ENCODE data around the gene PDCD4.

PDCD4 gene

DNA sequence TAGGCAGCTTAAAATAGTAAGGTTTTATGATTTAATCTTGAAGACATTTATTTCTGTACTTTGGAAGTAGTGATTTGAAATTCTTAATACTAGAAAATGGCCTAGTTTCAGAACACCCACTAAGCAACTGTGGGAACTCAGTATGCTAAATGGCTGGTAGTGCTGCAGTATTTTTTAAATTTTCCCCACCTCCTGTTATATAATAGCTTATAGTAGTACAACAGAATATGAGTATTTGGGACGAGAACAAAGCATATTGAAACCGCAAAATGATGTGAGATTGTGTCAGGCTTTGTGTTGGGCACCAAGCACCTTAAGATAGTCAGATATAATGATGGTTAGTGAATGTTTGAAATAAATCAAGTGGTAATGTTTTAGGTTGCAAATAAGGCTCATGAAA, 55.7 kb downstream of the PDCD4 start:
- DNase-seq, result no peak

DNA sequence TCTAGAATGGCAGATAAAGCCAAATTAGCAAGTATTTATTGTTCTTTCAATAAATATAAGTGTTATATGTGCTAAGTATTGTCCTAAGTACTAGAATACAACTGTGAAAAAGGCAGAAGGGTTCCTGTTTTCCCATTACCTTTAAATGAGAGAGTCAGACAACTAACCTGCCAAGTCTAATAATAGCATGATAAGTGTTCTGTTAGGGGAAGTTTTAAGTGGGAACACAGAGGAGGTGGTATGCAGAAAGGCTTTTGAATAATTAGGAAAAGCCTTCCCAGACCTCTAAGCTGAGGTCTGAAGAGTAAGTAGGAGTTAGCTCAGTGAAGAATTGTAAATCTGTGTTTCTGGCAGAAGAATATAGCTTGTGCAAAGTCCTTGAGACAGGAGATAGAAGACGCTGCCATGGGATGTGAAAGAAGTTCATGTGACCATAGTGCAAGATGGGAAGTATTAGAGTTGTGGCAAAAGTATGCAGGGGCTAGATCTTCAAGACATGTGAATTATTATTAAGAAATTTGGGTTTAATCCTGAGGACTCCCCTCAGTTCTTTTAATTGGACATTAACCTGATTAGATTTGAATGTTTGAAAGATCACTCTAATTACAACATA, 60.1 kb downstream of the PDCD4 start:
- DNase-seq, result no peak

DNA sequence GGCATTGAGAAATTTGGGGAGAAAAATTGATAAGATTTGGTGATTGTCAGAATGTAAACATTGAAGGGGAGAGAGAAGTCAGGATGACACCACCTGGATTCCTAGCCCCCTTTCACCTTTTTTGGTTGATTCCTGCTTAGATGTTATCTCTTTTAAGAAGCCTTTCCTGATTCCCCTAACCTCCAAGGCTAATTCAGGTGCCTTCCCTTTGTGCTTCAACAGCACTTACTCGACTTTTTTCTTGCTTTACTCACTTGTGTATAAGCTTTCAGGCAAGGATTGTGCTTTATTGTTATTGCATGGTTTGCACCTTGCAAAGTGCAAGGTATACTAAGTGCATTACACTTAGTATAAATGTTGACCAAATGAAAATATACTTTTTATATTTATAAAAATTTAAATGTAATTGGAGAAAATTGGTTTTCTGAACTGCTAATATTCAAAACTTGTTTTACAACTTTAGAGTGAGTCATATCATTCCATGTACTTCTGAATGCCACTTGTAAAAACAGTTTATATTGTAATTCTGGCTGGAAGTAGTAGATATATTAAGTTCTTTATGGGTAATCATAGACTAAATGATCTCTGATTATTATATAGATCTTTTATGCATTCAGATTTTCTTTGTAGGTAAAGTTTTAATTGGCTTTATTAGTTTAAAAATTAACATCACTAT, 60.9 kb downstream of the PDCD4 start:
- no peak for DNase-seq

DNA sequence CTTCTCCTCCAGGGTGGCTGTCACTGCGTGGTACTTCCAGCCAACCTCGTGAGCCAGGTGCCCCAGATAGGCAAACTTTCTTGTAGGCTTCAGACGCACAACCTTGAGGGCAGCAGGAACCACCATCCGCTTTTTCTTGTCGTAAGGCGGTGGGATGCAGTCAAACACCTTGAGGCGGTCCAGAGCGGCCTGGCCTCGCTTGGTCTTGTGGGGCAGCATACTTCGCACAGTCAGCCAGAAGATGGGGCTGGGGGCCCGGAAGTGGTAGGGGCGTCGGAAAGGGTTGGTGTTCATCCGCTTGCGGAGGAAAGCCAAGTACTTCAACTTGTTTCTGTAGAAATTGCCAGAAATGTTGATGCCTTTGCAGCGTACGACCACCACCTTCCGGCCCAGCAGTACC, 65.0 kb downstream of the PDCD4 start:
- no peak for DNase-seq

DNA sequence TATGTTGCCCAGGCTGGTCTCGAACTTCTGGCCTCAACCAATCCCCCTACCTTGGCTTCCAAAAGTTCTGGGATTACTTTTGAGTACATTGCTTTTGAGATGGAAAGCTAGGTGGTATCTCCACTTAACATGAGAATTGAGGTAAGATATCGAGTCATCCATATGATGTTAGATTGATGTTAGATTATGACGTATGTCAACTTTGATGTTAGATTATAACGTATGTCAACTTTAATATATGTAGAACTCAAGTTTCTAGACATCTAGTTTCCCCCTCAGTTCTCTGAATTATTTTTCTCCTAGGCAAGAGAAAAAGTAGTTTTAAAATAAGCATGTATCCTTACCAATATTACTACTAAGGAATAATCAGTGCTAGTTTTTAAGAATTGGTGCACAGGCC, 67.7 kb downstream of the PDCD4 start:
- no peak for DNase-seq

DNA sequence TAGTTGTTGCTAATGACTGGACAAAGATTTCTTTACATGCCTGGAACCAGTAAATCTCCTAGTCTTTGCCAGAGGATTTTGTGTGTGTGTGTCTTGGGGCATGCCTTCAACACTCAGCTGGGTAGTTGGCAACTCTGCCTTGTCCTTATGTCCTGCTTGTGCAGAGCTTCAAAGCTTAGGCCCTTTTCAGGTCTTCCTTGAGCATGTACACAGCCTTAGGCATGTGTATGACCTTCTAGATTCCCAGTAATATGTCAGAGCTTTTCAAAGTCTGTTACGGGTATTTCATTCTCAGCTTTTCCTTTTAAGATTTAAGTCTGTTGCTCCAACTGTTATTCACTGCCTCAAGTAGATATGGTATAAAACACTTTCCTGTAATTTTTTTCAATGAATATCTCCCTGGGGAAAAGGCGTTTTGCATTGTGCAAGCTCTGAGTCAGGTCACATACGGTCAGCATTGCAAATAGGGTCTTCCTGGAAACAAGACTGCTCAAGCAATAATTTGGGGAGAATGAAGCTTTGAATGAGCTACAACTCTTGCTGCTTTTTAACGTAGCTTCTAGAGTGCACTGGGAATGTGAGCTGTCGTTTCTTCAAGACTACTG, 73.2 kb downstream of the PDCD4 start:
- peak; percentile 76 for DNase-seq

DNA sequence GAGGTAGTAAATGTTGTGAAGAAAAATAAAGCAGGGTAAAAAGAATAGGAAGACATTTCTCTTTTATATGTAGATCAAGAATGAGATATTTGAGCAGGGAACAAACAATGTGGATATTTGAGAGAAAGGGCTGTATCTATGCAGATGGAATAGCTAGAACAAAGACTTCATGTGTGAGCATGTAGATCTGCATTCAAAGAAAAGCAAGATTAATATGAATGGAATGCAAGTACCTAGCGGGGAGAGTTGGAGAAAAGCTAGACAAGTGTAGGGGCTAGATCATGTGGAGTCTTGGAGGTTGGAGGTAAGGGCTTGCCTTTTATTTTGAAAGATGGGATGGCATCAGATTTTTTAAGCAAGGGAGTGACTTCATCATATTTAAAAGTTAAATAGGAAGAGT, 74.8 kb downstream of the PDCD4 start:
- no peak for DNase-seq

DNA sequence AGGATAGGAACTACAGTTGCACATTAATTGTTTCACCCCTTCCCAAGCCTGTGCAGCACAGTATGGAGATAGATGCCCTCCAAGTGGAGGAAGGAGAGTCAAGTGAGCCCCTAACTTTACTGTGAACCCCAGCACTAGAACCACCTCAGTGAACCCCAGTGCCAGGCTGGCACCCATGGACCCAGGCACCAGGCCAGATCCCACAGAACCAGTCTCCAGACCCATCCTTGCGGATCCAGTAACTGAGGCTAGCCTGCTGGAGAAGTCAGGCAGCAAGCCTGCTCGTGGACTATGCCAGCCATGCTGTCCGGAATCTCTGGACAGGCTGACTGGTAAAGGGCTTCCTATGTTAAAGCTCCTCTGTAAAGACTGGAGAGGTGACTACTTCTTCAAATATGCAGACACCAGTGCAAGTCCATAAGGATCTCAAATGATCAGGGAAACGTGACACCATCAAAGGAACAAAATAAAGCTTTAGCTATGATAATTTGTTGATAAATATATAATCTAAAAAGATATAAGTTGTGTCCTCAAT, 75.4 kb downstream of the PDCD4 start:
- DNase-seq, result peak; percentile 45
